ENCODE results near the gene DNAJB6.

GRCh38 chr7:157384301-157384700, 47.5 kb downstream of the DNAJB6 start:
- TF ChIP-seq EZH2 (IDR thresholded peaks at IDR 0.05; ENCODE audit: insufficient read depth, poor library complexity, severe bottlenecking) (no peak), EZH2phosphoT487 (IDR thresholded peaks at IDR 0.05; ENCODE audit: insufficient read depth, low read depth) (no peak)
